Measurements from ENCODE around the gene RNF11. TPM values are rescaled to one million over a fixed set of nuclear protein-coding genes. Genes with fewer than 3 reads are reported as not detected.

Gene RNF11
- polyA plus RNA-seq, 3 donors: 25.3 to 30.4 (median 28.4) TPM

DNA sequence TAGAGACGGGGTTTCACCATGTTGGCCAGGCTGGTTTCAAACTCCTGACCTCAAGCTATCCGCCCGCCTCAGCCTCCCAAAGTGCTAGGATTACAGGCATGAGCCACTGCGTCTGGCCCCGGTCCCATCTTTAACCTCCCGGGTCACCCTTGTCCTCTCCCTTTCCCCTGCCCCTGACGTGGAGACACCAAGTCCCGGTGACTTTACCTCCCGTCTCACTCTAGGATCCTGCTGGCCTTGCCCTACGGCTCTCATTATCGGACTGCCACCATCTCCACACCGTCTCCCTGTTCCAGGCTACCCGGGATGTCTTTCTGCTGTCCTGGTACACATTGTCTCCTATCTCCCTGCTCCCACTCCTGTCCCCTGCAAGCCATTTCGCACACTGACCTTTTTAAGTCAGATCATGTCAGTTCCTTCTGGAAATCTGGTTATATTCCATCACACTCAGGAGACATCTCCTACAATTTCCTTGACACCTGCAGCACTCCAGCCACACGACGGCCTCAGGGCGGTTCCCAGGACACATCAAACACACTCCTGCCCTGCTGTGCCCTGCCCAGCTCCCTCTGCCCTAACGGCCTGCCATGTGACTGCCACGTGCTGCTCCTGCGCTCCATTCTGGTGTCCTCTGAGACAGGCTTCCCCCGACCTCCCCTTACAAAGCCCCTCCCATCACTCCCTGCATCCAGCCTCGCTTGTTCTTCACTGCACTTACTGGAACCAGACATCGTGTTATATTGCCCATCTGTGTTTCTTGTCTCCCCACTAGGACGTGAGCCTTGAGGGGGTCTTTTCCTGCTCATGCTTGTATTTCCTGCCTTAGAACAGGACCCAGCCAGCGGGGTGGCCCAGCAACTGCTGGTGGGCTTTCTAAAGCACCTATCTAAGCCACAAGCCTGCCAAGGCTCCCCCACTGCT lies 61.6 kb downstream of the RNF11 start:
- peak overlapping the region; percentile 54 for H3K9ac ChIP-seq (ENCODE audit: insufficient read depth, low read length, poor library complexity, severe bottlenecking)
- H3K9me3 Mint-ChIP-seq: peaks cover 0 to 1% (median 0%) of the 10 kb centered on the region in 7 donors
- H3K27me3 ChIP-seq (ENCODE audit: control insufficient read depth in 2 of 2, insufficient read depth in 2 of 2, low read length in 2 of 2): no peaks in the 10 kb centered on the region
- H3K36me3 Mint-ChIP-seq: no peaks in the 10 kb centered on the region
- H3K9me3 ChIP-seq (replicated peaks in 1 of 2; ENCODE audit: control insufficient read depth in 1 of 2, insufficient read depth in 1 of 2, low read length in 2 of 2): no peaks in the 10 kb centered on the region
- WGBS (ENCODE audit: insufficient coverage): 91% methylated on average over 23 of the region's 25 CpGs
- no peak overlapping the region for H3K27ac ChIP-seq (ENCODE audit: low read depth in 1 of 2, low read length in 2 of 2)
- peak overlapping the region; percentile 75 to 87 for H3K4me3 Mint-ChIP-seq
- H2AFZ ChIP-seq (ENCODE audit: insufficient read depth, low read depth, low read length, poor library complexity, severe bottlenecking): peak overlapping the region; percentile 91
- H3K79me2 ChIP-seq (ENCODE audit: insufficient read depth, low read length): no peaks in the 10 kb centered on the region
- no peaks in the 10 kb centered on the region for H3K36me3 ChIP-seq (replicated peaks in 1 of 2; ENCODE audit: control insufficient read depth in 1 of 2, insufficient read depth in 2 of 2, low read length in 2 of 2)
- peaks cover 14% of the 10 kb centered on the region for H3K4me1 Mint-ChIP-seq
- H4K20me1 ChIP-seq (ENCODE audit: insufficient read depth, low read length): no peaks in the 10 kb centered on the region
- intact Hi-C loops (cut with micrococcal nuclease): loop anchor here in 1 of 2 donors (5.0 kb wide), 1 partner anchor 105 kb away; no protein-coding TSS in a partner anchor
- H3K27me3 Mint-ChIP-seq (ENCODE audit: low read depth in 3 of 3): peaks cover 0 to 7% (median 2%) of the 10 kb centered on the region in 3 donors
- peak overlapping the region; percentile 90 for H3K4me2 ChIP-seq (replicated peaks; ENCODE audit: extremely low read depth, low read length, poor library complexity, severe bottlenecking)
- DNase-seq: no peak
- TF ChIP-seq, protein P1, sequence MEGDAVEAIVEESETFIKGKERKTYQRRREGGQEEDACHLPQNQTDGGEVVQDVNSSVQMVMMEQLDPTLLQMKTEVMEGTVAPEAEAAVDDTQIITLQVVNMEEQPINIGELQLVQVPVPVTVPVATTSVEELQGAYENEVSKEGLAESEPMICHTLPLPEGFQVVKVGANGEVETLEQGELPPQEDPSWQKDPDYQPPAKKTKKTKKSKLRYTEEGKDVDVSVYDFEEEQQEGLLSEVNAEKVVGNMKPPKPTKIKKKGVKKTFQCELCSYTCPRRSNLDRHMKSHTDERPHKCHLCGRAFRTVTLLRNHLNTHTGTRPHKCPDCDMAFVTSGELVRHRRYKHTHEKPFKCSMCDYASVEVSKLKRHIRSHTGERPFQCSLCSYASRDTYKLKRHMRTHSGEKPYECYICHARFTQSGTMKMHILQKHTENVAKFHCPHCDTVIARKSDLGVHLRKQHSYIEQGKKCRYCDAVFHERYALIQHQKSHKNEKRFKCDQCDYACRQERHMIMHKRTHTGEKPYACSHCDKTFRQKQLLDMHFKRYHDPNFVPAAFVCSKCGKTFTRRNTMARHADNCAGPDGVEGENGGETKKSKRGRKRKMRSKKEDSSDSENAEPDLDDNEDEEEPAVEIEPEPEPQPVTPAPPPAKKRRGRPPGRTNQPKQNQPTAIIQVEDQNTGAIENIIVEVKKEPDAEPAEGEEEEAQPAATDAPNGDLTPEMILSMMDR (IDR thresholded peaks at IDR 0.05): no peak
- H3K4me3 ChIP-seq (replicated peaks in 1 of 3; ENCODE audit: low read depth in 2 of 3, low read length in 3 of 3): peak overlapping the region in 2 of 3 experiments; percentile 47 to 79
- peaks cover 9 to 12% of the 10 kb centered on the region in 2 donors for H3K4me1 ChIP-seq (ENCODE audit: control insufficient read depth in 1 of 2, insufficient read depth in 2 of 2, low read length in 2 of 2)
- H3K27ac Mint-ChIP-seq: peak overlapping the region in 1 of 7 donors; percentile 22

DNA sequence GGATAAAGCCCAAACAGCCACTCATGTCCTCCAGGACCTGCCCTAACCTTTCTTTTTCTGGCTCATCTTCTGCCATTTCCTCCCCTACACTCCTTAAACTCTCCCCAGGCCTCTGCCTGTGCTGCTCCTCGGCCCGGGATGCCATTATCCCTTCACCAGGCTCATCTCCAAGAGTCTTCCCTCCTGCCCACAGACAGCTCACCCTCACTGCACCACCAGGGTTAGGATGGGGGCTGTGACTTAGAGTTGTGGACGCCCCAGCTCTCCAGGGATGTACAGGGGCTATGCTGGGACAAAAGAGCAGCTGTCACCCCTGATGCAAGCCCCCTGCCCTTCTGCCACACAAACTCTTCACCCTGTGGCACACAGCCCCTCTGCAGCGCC lies 62.2 kb downstream of the RNF11 start:
- no peak overlapping the region for H2AFZ ChIP-seq (ENCODE audit: insufficient read depth, low read depth, low read length, poor library complexity, severe bottlenecking)
- intact Hi-C loops (cut with micrococcal nuclease): loop anchor here in 1 of 2 donors (5.0 kb wide), 1 partner anchor 106 kb away; no protein-coding TSS in a partner anchor
- H3K79me2 ChIP-seq (ENCODE audit: insufficient read depth, low read length): no peaks in the 10 kb centered on the region
- H3K27ac ChIP-seq (ENCODE audit: low read depth in 1 of 2, low read length in 2 of 2): no peak overlapping the region
- no peaks in the 10 kb centered on the region for H3K9me3 ChIP-seq (replicated peaks in 1 of 2; ENCODE audit: control insufficient read depth in 1 of 2, insufficient read depth in 1 of 2, low read length in 2 of 2)
- H3K36me3 ChIP-seq (replicated peaks in 1 of 2; ENCODE audit: control insufficient read depth in 1 of 2, insufficient read depth in 2 of 2, low read length in 2 of 2): no peaks in the 10 kb centered on the region
- Mint-ChIP-seq H3K27me3 (ENCODE audit: low read depth in 3 of 3) (peaks cover 0 to 7% (median 2%) of the 10 kb centered on the region in 3 donors), H3K27ac (peak overlapping the region in 1 of 7 donors; percentile 30), H3K4me3 (no peak overlapping the region), H3K36me3 (no peaks in the 10 kb centered on the region), H3K9me3 (peaks cover 0 to 1% (median 0%) of the 10 kb centered on the region in 7 donors), H3K4me1 (peaks cover 14% of the 10 kb centered on the region)
- H3K4me1 ChIP-seq (ENCODE audit: control insufficient read depth in 1 of 2, insufficient read depth in 2 of 2, low read length in 2 of 2): peaks cover 12 to 16% of the 10 kb centered on the region in 2 donors
- TF ChIP-seq, protein P1 (IDR thresholded peaks at IDR 0.05): no peak
- H3K4me2 ChIP-seq (replicated peaks; ENCODE audit: extremely low read depth, low read length, poor library complexity, severe bottlenecking): no peak overlapping the region
- no peaks in the 10 kb centered on the region for H3K27me3 ChIP-seq (ENCODE audit: control insufficient read depth in 2 of 2, insufficient read depth in 2 of 2, low read length in 2 of 2)
- no peak for DNase-seq
- no peak overlapping the region for H3K4me3 ChIP-seq (replicated peaks in 1 of 3; ENCODE audit: low read depth in 2 of 3, low read length in 3 of 3)
- 100% methylated on average over 1 of the region's 4 CpGs for WGBS (ENCODE audit: insufficient coverage)
- H4K20me1 ChIP-seq (ENCODE audit: insufficient read depth, low read length): no peaks in the 10 kb centered on the region
- no peak overlapping the region for H3K9ac ChIP-seq (ENCODE audit: insufficient read depth, low read length, poor library complexity, severe bottlenecking)
